Measurements from ENCODE around the gene CCDC85C.

CCDC85C gene

GRCh38 chr14:99554757-99555531 is 49.1 kb downstream of the CCDC85C start:
- no peak for TF ChIP-seq ZFX (IDR thresholded peaks at IDR 0.05; ENCODE audit: borderline replicate concordance)
- TF ChIP-seq, protein P1, sequence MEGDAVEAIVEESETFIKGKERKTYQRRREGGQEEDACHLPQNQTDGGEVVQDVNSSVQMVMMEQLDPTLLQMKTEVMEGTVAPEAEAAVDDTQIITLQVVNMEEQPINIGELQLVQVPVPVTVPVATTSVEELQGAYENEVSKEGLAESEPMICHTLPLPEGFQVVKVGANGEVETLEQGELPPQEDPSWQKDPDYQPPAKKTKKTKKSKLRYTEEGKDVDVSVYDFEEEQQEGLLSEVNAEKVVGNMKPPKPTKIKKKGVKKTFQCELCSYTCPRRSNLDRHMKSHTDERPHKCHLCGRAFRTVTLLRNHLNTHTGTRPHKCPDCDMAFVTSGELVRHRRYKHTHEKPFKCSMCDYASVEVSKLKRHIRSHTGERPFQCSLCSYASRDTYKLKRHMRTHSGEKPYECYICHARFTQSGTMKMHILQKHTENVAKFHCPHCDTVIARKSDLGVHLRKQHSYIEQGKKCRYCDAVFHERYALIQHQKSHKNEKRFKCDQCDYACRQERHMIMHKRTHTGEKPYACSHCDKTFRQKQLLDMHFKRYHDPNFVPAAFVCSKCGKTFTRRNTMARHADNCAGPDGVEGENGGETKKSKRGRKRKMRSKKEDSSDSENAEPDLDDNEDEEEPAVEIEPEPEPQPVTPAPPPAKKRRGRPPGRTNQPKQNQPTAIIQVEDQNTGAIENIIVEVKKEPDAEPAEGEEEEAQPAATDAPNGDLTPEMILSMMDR (IDR thresholded peaks at IDR 0.05): no peak
- peak overlapping the region; percentile 20; the same call in 1 of the 2 replicates for H3K27ac ChIP-seq

- peak overlapping the region; percentile 20; the same call in 1 of the 2 replicates for H3K27ac ChIP-seq
- TF ChIP-seq, protein P1 (IDR thresholded peaks at IDR 0.05): no peak
- TF ChIP-seq ZFX (IDR thresholded peaks at IDR 0.05; ENCODE audit: borderline replicate concordance): no peak
Observed at GRCh38 chr14:99554184-99554583, 49.8 kb downstream of the CCDC85C start.

GRCh38 chr14:99552572-99553216 is 51.3 kb downstream of the CCDC85C start:
- H3K27ac ChIP-seq: no peak overlapping the region
- no peak for TF ChIP-seq ZFX (IDR thresholded peaks at IDR 0.05; ENCODE audit: borderline replicate concordance)
- TF ChIP-seq, protein P1 (IDR thresholded peaks at IDR 0.05): no peak

DNA sequence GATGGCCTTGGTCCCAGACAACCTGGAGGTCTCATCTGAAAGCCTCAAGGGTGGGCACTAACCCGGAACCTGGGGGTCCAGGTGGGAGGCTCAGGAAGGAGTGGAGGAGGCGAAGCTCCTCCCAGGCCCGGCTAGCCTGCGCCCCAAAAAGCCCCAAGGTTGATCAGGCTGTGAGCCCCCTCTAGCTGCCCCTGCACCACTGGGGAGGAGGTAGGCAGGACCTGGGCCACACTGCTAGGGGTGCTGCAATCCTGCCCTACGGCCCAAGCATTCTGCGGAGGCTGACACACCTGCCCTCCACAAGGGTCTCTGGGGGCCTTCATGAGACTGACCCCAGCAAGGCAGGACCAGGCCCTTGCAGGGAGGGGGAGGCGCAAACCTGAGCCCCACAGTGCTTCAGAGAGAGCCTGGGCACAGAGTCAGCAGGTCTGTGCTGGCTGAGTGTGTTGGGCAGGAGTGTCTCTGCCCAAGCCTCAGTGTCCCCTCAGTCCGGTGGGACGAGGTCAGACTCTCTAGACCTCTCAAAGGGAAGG is 51.9 kb downstream of the CCDC85C start:
- H3K27ac ChIP-seq: no peak overlapping the region
- TF ChIP-seq, protein P1 (IDR thresholded peaks at IDR 0.05): no peak
- TF ChIP-seq ZFX (IDR thresholded peaks at IDR 0.05; ENCODE audit: borderline replicate concordance): no peak

- TF ChIP-seq, protein P1 (IDR thresholded peaks at IDR 0.05): no peak
- no peak for TF ChIP-seq ZFX (IDR thresholded peaks at IDR 0.05; ENCODE audit: borderline replicate concordance)
- no peak overlapping the region for H3K27ac ChIP-seq
Observed at GRCh38 chr14:99551034-99551922, 52.7 kb downstream of the CCDC85C start.

DNA sequence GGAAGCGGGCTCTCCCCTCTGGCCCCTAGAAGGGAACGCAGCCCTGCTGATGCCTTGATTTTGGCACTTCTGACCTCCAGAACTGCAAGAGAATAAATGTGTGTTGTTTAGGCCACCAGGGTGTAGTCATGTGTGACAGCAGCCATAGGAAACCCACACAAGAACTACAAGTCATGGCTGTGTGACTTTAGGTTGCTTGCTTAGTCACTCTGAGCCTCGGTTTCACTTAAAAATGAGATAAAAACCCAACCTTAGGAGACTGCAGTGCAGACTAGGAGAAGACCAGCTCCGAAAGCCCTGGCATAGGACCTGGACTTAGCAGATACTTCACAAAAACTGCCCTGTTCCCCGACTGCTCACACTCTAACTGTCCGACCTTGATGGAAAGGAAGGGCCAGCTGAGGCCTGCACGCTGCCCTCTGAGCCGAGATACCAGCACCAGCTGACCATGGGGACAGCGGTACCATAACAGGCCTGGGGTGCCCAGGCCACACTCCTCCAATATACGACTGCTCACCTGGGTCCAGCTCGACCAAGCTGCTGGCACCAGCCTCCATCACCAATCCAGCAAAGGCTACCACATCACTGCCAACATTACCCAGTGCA is 53.5 kb downstream of the CCDC85C start:
- TF ChIP-seq, protein P1 (IDR thresholded peaks at IDR 0.05): no peak
- no peak for TF ChIP-seq ZFX (IDR thresholded peaks at IDR 0.05; ENCODE audit: borderline replicate concordance)
- no peak overlapping the region for H3K27ac ChIP-seq
